ENCODE data around the gene MFSD1. TPM values are rescaled to one million over a fixed set of nuclear protein-coding genes. Genes with fewer than 3 reads are reported as not detected.

MFSD1 gene
- total and polyA plus RNA-seq, 2 donors (not counting 1 experiment from before 2014, with no cell fraction given), result 16.4 to 31.8 TPM

- H3K4me1 ChIP-seq (ENCODE audit: control insufficient read depth in 2 of 2, insufficient read depth in 2 of 2, low read length in 2 of 2), result no peaks in the 10 kb centered on the region
- H3K27ac ChIP-seq (ENCODE audit: low read length in 2 of 2), result no peak overlapping the region
- Mint-ChIP-seq H3K9me3 (ENCODE audit: insufficient read depth) (no peaks in the 10 kb centered on the region), H3K27ac (no peak overlapping the region), H3K27me3 (no peaks in the 10 kb centered on the region), H3K4me3 (no peak overlapping the region), H3K4me1 (no peaks in the 10 kb centered on the region)
- ChIA-PET CTCF (no interaction called here), POLR2A (no interaction called here)
- DNase-seq (no peak), ATAC-seq (ENCODE audit: low read depth) (no peak)
- H3K36me3 ChIP-seq (replicated peaks in 1 of 2; ENCODE audit: control extremely low read depth in 1 of 2, control insufficient read depth in 1 of 2, extremely low read depth in 1 of 2, insufficient read depth in 2 of 2, low read length in 1 of 2), result no peaks in the 10 kb centered on the region
- H4K20me1 ChIP-seq (ENCODE audit: control insufficient read depth, insufficient read depth, low read length, poor library complexity, severe bottlenecking), result no peaks in the 10 kb centered on the region
- intact Hi-C loops (cut with micrococcal nuclease), result no loop called here
- no peaks in the 10 kb centered on the region for H3K9me3 ChIP-seq (ENCODE audit: control extremely low read depth in 1 of 3, control insufficient read depth in 2 of 3, insufficient read depth in 1 of 3, low read length in 2 of 3)
- no peak overlapping the region for H3K4me3 ChIP-seq (ENCODE audit: control extremely low read depth in 1 of 5, extremely low read depth in 1 of 5, insufficient read depth in 1 of 5, low read depth in 2 of 5, low read length in 4 of 5)
- H3K27me3 ChIP-seq (replicated peaks in 1 of 4; ENCODE audit: control extremely low read depth in 1 of 4, control insufficient read depth in 3 of 4, insufficient read depth in 4 of 4, low read length in 3 of 4), result no peaks in the 10 kb centered on the region
- no peak overlapping the region for H2AFZ ChIP-seq (ENCODE audit: insufficient read depth, low read depth, low read length, poor library complexity, severe bottlenecking)
- TF ChIP-seq CTCF (IDR thresholded peaks at IDR 0.05) (no peak), EZH2 (IDR thresholded peaks at IDR 0.05; ENCODE audit: borderline replicate concordance, insufficient read depth, low read depth, low read length, poor library complexity, severe bottlenecking) (no peak)
- no peak overlapping the region for H3K4me2 ChIP-seq (replicated peaks; ENCODE audit: low read depth, low read length, poor library complexity, severe bottlenecking)
- WGBS (ENCODE audit: insufficient coverage), result no CpG with 5 or more reads among the region's 7 CpGs
- no peaks in the 10 kb centered on the region for H3K79me2 ChIP-seq (ENCODE audit: control insufficient read depth, insufficient read depth, low read length)
- no peak overlapping the region for H3K9ac ChIP-seq (ENCODE audit: low read length)
Observed at GRCh38 chr3:158773845-158774830, 27.7 kb upstream of the MFSD1 start.

GRCh38 chr3:158774965-158775364 lies 26.9 kb upstream of the MFSD1 start:
- CTCF ChIA-PET, result no interaction called here
- no peaks in the 10 kb centered on the region for H3K4me1 Mint-ChIP-seq

More at GRCh38 chr3:158774965-158775364, 26.9 kb upstream of the MFSD1 start:
- Histone ChIP-seq H3K4me1 (ENCODE audit: control insufficient read depth in 2 of 2, insufficient read depth in 2 of 2, low read length in 2 of 2) (no peaks in the 10 kb centered on the region), H3K4me2 (replicated peaks; ENCODE audit: low read depth, low read length, poor library complexity, severe bottlenecking) (no peak overlapping the region), H3K4me3 (ENCODE audit: control extremely low read depth in 1 of 5, extremely low read depth in 1 of 5, insufficient read depth in 1 of 5, low read depth in 2 of 5, low read length in 4 of 5) (no peak overlapping the region), H3K79me2 (ENCODE audit: control insufficient read depth, insufficient read depth, low read length) (no peaks in the 10 kb centered on the region), H4K20me1 (ENCODE audit: control insufficient read depth, insufficient read depth, low read length, poor library complexity, severe bottlenecking) (no peaks in the 10 kb centered on the region), H3K36me3 (replicated peaks in 1 of 2; ENCODE audit: control extremely low read depth in 1 of 2, control insufficient read depth in 1 of 2, extremely low read depth in 1 of 2, insufficient read depth in 2 of 2, low read length in 1 of 2) (no peaks in the 10 kb centered on the region), H3K27me3 (replicated peaks in 1 of 4; ENCODE audit: control extremely low read depth in 1 of 4, control insufficient read depth in 3 of 4, insufficient read depth in 4 of 4, low read length in 3 of 4) (no peaks in the 10 kb centered on the region), H2AFZ (ENCODE audit: insufficient read depth, low read depth, low read length, poor library complexity, severe bottlenecking) (no peak overlapping the region), H3K9ac (ENCODE audit: low read length) (no peak overlapping the region), H3K27ac (ENCODE audit: low read length in 2 of 2) (no peak overlapping the region), H3K9me3 (ENCODE audit: control extremely low read depth in 1 of 3, control insufficient read depth in 2 of 3, insufficient read depth in 1 of 3, low read length in 2 of 3) (no peaks in the 10 kb centered on the region)
- no peaks in the 10 kb centered on the region for H3K9me3 Mint-ChIP-seq (ENCODE audit: insufficient read depth)
- DNase-seq (no peak), ATAC-seq (ENCODE audit: low read depth) (no peak)
- no peaks in the 10 kb centered on the region for H3K27me3 Mint-ChIP-seq
- no peak overlapping the region for H3K4me3 Mint-ChIP-seq
- POLR2A ChIA-PET, result no interaction called here
- no peak overlapping the region for H3K27ac Mint-ChIP-seq
- intact Hi-C loops (cut with micrococcal nuclease), result no loop called here
- TF ChIP-seq EZH2 (IDR thresholded peaks at IDR 0.05; ENCODE audit: borderline replicate concordance, insufficient read depth, low read depth, low read length, poor library complexity, severe bottlenecking) (no peak), CTCF (IDR thresholded peaks at IDR 0.05) (no peak)
- WGBS (ENCODE audit: insufficient coverage), result no CpG with 5 or more reads among the region's 2 CpGs
